MM.1S (cell line): ENCODE results near the gene ANKS6.

Source experiments
- CTCF ChIP-seq: fragments of 300-600 bp; sonication (generic); IDR thresholded peaks from 2 replicates; pipeline ENCODE4 v1.5.1; 2016; ENCODE audit warnings: antibody characterized with exemption, low read length, mixed read lengths
- EZH2 ChIP-seq: fragments of 300-600 bp; sonication (generic); optimal IDR thresholded peaks from 2 replicates; pipeline ENCODE3; 2017; ENCODE audit warnings: low read depth, mild to moderate bottlenecking, antibody characterized with exemption, low read length, mixed read lengths

GRCh38 chr9:98808875-98809274 is 12.5 kb upstream of the ANKS6 start:
- no peak for TF ChIP-seq CTCF
- TF ChIP-seq EZH2, result no peak
